Chondrocyte (in vitro differentiated cells): Measurements from ENCODE around the gene SUCLG2. TPM values are rescaled to one million over a fixed set of nuclear protein-coding genes. Genes with fewer than 3 reads are reported as not detected.

ENCODE experiments used
- DNase-seq: peaks from one replicate; pipeline ENCODE4 v3.0.0; 2021; ENCODE audit warnings: mixed read lengths, low spot score
- H3K27ac Mint-ChIP-seq: one replicate; pipeline ENCODE4 v1.8.0; 2021; ENCODE audit warnings: mild to moderate bottlenecking, moderate library complexity, mixed read lengths; ENCODE audit not compliant: unreplicated experiment
- H3K27me3 Mint-ChIP-seq: 2 replicates; pipeline ENCODE4 v1.8.0; 2021; ENCODE audit warnings: low read depth, mixed read lengths
- H3K36me3 Mint-ChIP-seq: 2 replicates; pipeline ENCODE4 v1.8.0; 2021; ENCODE audit warnings: low read depth, mixed read lengths
- H3K4me1 Mint-ChIP-seq: 2 replicates; pipeline ENCODE4 v1.8.0; 2021; ENCODE audit warnings: low read depth, mild to moderate bottlenecking, mixed read lengths
- H3K4me3 Mint-ChIP-seq: one replicate; pipeline ENCODE4 v1.8.0; 2021; ENCODE audit warnings: mild to moderate bottlenecking, moderate library complexity, mixed read lengths; ENCODE audit not compliant: unreplicated experiment
- H3K9me3 Mint-ChIP-seq: 2 replicates; pipeline ENCODE4 v1.8.0; 2021; ENCODE audit warnings: low read depth, mixed read lengths
- CTCF ChIP-seq: fragments of 200-600 bp; sonication (generic); IDR thresholded peaks from 2 replicates; pipeline ENCODE4 v1.5.0; 2021; ENCODE audit warnings: antibody characterized with exemption, mild to moderate bottlenecking, moderate library complexity
- total RNA-seq: library from RNA; stranded (reverse); gene quantifications from 3 replicates; pipeline ENCODE4 v1.2.1, GENCODE V29; 2021

Gene SUCLG2
- total RNA-seq, 1 donor from 2014 or later, result 24.3 TPM

GRCh38 chr3:67630666-67631362 lies 23.6 kb downstream of the SUCLG2 start:
- Mint-ChIP-seq H3K4me3 (no peak overlapping the region), H3K4me1 (peaks cover 14% of the 10 kb centered on the region), H3K9me3 (no peaks in the 10 kb centered on the region), H3K27me3 (no peaks in the 10 kb centered on the region), H3K36me3 (no peaks in the 10 kb centered on the region), H3K27ac (no peak overlapping the region)
- DNase-seq, result no peak
- TF ChIP-seq CTCF, result no peak

- Mint-ChIP-seq H3K36me3 (peaks cover 5% of the 10 kb centered on the region), H3K9me3 (no peaks in the 10 kb centered on the region), H3K27me3 (no peaks in the 10 kb centered on the region), H3K4me1 (peaks cover 14% of the 10 kb centered on the region), H3K27ac (no peak overlapping the region), H3K4me3 (no peak overlapping the region)
- TF ChIP-seq CTCF, result no peak
- no peak for DNase-seq
Observed at GRCh38 chr3:67624687-67625086, 29.7 kb downstream of the SUCLG2 start.

GRCh38 chr3:67624078-67624477 lies 30.3 kb downstream of the SUCLG2 start:
- H3K36me3 Mint-ChIP-seq, result peaks cover 5% of the 10 kb centered on the region
- peaks cover 14% of the 10 kb centered on the region for H3K4me1 Mint-ChIP-seq
- no peaks in the 10 kb centered on the region for H3K9me3 Mint-ChIP-seq
- no peaks in the 10 kb centered on the region for H3K27me3 Mint-ChIP-seq
- H3K27ac Mint-ChIP-seq, result no peak overlapping the region
- H3K4me3 Mint-ChIP-seq, result no peak overlapping the region
- no peak for DNase-seq
- TF ChIP-seq CTCF, result no peak

- no peaks in the 10 kb centered on the region for H3K9me3 Mint-ChIP-seq
- no peaks in the 10 kb centered on the region for H3K27me3 Mint-ChIP-seq
- H3K27ac Mint-ChIP-seq, result no peak overlapping the region
- H3K4me1 Mint-ChIP-seq, result peaks cover 14% of the 10 kb centered on the region
- peaks cover 7% of the 10 kb centered on the region for H3K36me3 Mint-ChIP-seq
- no peak for TF ChIP-seq CTCF
- DNase-seq, result no peak
- H3K4me3 Mint-ChIP-seq, result no peak overlapping the region
Observed at GRCh38 chr3:67622652-67623051, 31.8 kb downstream of the SUCLG2 start.

GRCh38 chr3:67620869-67621268 lies 33.5 kb downstream of the SUCLG2 start:
- Mint-ChIP-seq H3K27ac (no peak overlapping the region), H3K36me3 (peaks cover 7% of the 10 kb centered on the region), H3K9me3 (no peaks in the 10 kb centered on the region), H3K27me3 (no peaks in the 10 kb centered on the region), H3K4me3 (no peak overlapping the region), H3K4me1 (peaks cover 14% of the 10 kb centered on the region)
- no peak for DNase-seq
- TF ChIP-seq CTCF, result no peak
